SK-N-SH treated with all-trans-retinoic acid at 6 μM for 48 hours (cell line): Measurements from ENCODE around the gene ALDH3B2.

Experiments used
- ARNTL ChIP-seq: fragments of 450-650 bp; formaldehyde crosslinking; IDR thresholded peaks from 2 replicates; pipeline ENCODE4 v1.5.0; 2020; ENCODE audit warnings: low read depth, mild to moderate bottlenecking, moderate library complexity, borderline replicate concordance
- BACH2 ChIP-seq: fragments of 250-450 bp; sonication (Bioruptor Pico); IDR thresholded peaks from 2 replicates; pipeline ENCODE4 v1.9.0; 2021; ENCODE audit warnings: mild to moderate bottlenecking, borderline replicate concordance
- CREB5 ChIP-seq: fragments of 250-450 bp; sonication (Bioruptor Pico); IDR thresholded peaks from 2 replicates; pipeline ENCODE4 v1.5.1; 2020; ENCODE audit warnings: low read depth, mild to moderate bottlenecking, moderate library complexity
- CSRNP3 ChIP-seq: fragments of 250-450 bp; sonication (Bioruptor Pico); IDR thresholded peaks from 2 replicates; pipeline ENCODE4 v1.5.1; 2021; ENCODE audit warnings: mild to moderate bottlenecking, moderate library complexity
- OSR1 ChIP-seq: fragments of 250-450 bp; sonication (Bioruptor Pico); IDR thresholded peaks from 2 replicates; pipeline ENCODE4 v1.8.0; 2022; ENCODE audit warnings: moderate library complexity, mild to moderate bottlenecking, inconsistent platforms
- PATZ1 ChIP-seq: fragments of 250-450 bp; sonication (Bioruptor Pico); IDR thresholded peaks from 2 replicates; pipeline ENCODE4 v1.8.0; 2020; ENCODE audit warnings: mild to moderate bottlenecking, moderate library complexity, borderline replicate concordance
- POU6F1 ChIP-seq: fragments of 250-450 bp; sonication (Bioruptor Pico); IDR thresholded peaks from 2 replicates; pipeline ENCODE4 v1.8.0; 2021; ENCODE audit warnings: low read depth, mild to moderate bottlenecking, moderate library complexity, borderline replicate concordance
- TOX ChIP-seq: fragments of 250-450 bp; sonication (Bioruptor Pico); IDR thresholded peaks from 2 replicates; pipeline ENCODE4 v1.8.0; 2021; ENCODE audit warnings: mild to moderate bottlenecking, moderate library complexity, borderline replicate concordance
- TSHZ2 ChIP-seq: fragments of 250-450 bp; sonication (Bioruptor Pico); IDR thresholded peaks from 2 replicates; pipeline ENCODE4 v1.5.0; 2020; ENCODE audit warnings: mild to moderate bottlenecking, moderate library complexity
- ZFP3 ChIP-seq: fragments of 250-450 bp; sonication (Bioruptor Pico); IDR thresholded peaks from 2 replicates; pipeline ENCODE4 v1.5.0; 2020; ENCODE audit warnings: mild to moderate bottlenecking, moderate library complexity
- ZFP30 ChIP-seq: fragments of 450-650 bp; formaldehyde crosslinking; IDR thresholded peaks from 2 replicates; pipeline ENCODE4 v1.5.0; 2022; ENCODE audit warnings: mild to moderate bottlenecking, moderate library complexity

- TF ChIP-seq CSRNP3 (CRISPR knock-in tag) (no peak), POU6F1 (CRISPR knock-in tag) (no peak), ZFP30 (CRISPR knock-in tag) (no peak), TSHZ2 (CRISPR knock-in tag) (no peak), OSR1 (CRISPR knock-in tag) (no peak), ARNTL (CRISPR knock-in tag) (no peak), ZFP3 (CRISPR knock-in tag) (no peak), BACH2 (no peak), CREB5 (CRISPR knock-in tag) (no peak), TOX (CRISPR knock-in tag) (no peak), PATZ1 (CRISPR knock-in tag) (no peak)
Measured at GRCh38 chr11:67633758-67634365, 40.6 kb downstream of the ALDH3B2 start.
